RWPE2 (cell line): ENCODE results near the gene MASP2.
"Not testable (repeated sequence)": the region's sequence is repeated elsewhere in the genome, so short reads cannot be mapped to it uniquely, and the experiment has no call there.

ENCODE experiments used
- ATAC-seq: fragments of 200-7000 bp; cut with Tn5 transposase; 3 replicates; pipeline ENCODE4 v1.9.1; 2021; ENCODE audit warnings: low read depth
- DNase-seq: peaks from one replicate; pipeline ENCODE4 v3.0.0-alpha.2; 2020; ENCODE audit warnings: low spot score
- H3K27ac ChIP-seq: fragments of 450-650 bp; 2 replicates; pipeline ENCODE4 v1.5.1; 2017; ENCODE audit warnings: mild to moderate bottlenecking; ENCODE audit not compliant: poor library complexity, severe bottlenecking
- H3K27me3 ChIP-seq: fragments of 250-450 bp; sonication (Bioruptor Pico); 2 replicates; pipeline ENCODE4 v1.5.1; 2021; ENCODE audit warnings: mild to moderate bottlenecking, moderate library complexity; ENCODE audit not compliant: insufficient read depth, poor library complexity, severe bottlenecking
- H3K36me3 ChIP-seq: fragments of 250-450 bp; sonication (Bioruptor Pico); 2 replicates; pipeline ENCODE4 v1.5.1; 2020; ENCODE audit warnings: low read depth, mild to moderate bottlenecking, moderate library complexity
- H3K4me1 ChIP-seq: fragments of 250-450 bp; sonication (Bioruptor Pico); 2 replicates; pipeline ENCODE4 v1.5.1; 2021; ENCODE audit warnings: mild to moderate bottlenecking, moderate library complexity; ENCODE audit not compliant: insufficient read depth, poor library complexity, severe bottlenecking
- H3K4me3 ChIP-seq: fragments of 250-450 bp; sonication (Bioruptor Pico); 2 replicates; pipeline ENCODE4 v1.5.1; 2021; ENCODE audit warnings: mild to moderate bottlenecking, moderate library complexity; ENCODE audit not compliant: severe bottlenecking
- H3K9me3 ChIP-seq: fragments of 250-450 bp; sonication (Bioruptor Pico); 2 replicates; pipeline ENCODE4 v1.5.1; 2021; ENCODE audit warnings: mild to moderate bottlenecking, moderate library complexity; ENCODE audit not compliant: severe bottlenecking
- TF ChIP-seq, protein P1 (sequence below): fragments of 450-650 bp; IDR thresholded peaks from one replicate; pipeline ENCODE4 v1.5.1; 2017; ENCODE audit warnings: mild to moderate bottlenecking, moderate library complexity; ENCODE audit not compliant: poor library complexity, severe bottlenecking

The MASP2 gene

DNA sequence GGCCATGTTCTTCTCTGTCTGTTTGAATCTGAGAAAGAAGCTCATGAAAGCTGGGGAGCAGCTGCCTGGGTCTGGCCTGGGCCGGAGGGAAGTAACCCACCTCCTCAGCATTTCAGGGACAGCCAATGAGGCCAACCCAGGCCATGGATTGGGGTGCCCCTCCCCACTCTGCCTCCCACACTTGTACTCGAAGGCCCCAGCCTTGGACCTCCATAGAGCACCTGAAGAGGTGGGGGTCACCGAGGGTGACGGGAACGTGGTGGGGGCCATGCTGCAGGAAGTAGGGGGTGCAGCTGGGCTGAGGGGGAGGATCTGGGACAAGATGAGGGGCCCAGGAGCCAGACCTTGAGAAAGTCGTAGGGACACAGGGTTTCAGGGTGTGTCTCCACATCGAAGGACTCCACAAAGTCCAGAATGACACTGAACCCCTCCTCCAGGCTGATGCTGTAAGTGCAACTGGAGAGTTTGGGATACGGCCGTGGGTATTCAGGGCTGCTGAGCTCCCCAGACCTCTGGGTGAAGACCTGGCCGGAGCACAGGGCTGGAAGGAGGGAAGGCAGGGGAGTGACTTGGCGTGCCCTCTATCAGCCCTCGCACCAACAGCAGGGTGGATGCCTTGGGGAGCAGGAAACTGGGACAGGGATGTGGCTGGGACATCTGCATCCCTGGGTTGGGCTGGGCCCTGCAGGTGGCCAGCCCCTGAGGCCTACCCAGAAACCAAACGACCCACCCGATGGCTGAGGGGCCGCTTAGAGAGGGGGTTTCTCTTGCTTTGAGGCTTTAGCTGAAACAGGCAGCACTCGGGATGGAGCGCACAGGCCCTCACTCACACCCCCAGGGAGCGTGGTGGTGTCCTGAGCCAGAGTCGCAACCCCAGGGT lies 3.8 kb downstream of the MASP2 start:
- no peaks in the 10 kb centered on the region for H3K36me3 ChIP-seq
- TF ChIP-seq, protein P1, sequence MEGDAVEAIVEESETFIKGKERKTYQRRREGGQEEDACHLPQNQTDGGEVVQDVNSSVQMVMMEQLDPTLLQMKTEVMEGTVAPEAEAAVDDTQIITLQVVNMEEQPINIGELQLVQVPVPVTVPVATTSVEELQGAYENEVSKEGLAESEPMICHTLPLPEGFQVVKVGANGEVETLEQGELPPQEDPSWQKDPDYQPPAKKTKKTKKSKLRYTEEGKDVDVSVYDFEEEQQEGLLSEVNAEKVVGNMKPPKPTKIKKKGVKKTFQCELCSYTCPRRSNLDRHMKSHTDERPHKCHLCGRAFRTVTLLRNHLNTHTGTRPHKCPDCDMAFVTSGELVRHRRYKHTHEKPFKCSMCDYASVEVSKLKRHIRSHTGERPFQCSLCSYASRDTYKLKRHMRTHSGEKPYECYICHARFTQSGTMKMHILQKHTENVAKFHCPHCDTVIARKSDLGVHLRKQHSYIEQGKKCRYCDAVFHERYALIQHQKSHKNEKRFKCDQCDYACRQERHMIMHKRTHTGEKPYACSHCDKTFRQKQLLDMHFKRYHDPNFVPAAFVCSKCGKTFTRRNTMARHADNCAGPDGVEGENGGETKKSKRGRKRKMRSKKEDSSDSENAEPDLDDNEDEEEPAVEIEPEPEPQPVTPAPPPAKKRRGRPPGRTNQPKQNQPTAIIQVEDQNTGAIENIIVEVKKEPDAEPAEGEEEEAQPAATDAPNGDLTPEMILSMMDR, result no peak
- H3K27me3 ChIP-seq, result no peaks in the 10 kb centered on the region
- no peak for ATAC-seq
- H3K9me3 ChIP-seq, result no peaks in the 10 kb centered on the region
- no peaks in the 10 kb centered on the region for H3K4me1 ChIP-seq
- no peak overlapping the region for H3K4me3 ChIP-seq
- H3K27ac ChIP-seq, result no peak overlapping the region
- DNase-seq, result no peak

DNA sequence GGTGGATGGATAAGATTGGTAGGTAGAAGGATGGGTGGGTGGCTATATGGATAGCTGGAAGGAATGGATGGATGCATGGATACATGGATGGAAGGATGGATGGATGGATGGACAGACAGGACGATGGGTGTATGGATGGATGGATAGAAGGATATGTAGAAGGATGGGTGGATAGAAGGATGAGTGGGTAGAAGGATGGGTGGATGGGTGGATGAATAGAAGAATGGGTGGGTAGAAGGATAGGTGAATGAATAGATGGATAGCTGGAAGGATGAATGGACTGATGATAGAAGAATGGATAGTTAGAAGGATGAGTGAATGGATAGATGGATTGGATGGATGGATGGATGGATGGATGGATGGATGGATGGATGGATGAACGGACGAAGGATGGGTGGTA lies 5.0 kb downstream of the MASP2 start:
- DNase-seq, result no peak
- no peaks in the 10 kb centered on the region for H3K27me3 ChIP-seq
- no peaks in the 10 kb centered on the region for H3K4me1 ChIP-seq
- H3K4me3 ChIP-seq, result no peak overlapping the region
- no peak overlapping the region for H3K27ac ChIP-seq
- TF ChIP-seq, protein P1, result no peak
- H3K36me3 ChIP-seq, result no peaks in the 10 kb centered on the region
- no peaks in the 10 kb centered on the region for H3K9me3 ChIP-seq
- no peak for ATAC-seq

DNA sequence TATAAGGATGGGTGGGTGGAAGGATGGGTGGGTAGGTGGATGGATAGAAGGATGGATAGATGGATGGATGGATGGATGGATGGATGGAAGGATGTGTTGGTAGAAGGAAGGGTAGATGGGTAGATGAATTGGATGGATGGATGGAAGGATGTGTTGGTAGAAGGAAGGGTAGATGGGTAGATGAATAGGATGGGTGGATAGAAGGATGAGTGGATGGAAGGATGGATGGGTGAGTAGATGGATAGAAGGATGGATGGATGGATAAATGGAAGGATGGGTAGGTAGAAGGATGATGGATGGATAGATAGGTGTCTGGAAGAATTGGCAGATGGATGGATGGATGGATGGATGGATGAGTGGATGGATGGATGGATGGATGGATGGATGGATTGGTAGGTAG lies 6.0 kb downstream of the MASP2 start:
- DNase-seq (no peak), ATAC-seq (no peak)
- H3K27me3 ChIP-seq, result no peaks in the 10 kb centered on the region
- no peaks in the 10 kb centered on the region for H3K4me1 ChIP-seq
- H3K4me3 ChIP-seq, result no peak overlapping the region
- H3K9me3 ChIP-seq, result no peaks in the 10 kb centered on the region
- TF ChIP-seq, protein P1, result no peak
- H3K27ac ChIP-seq, result no peak overlapping the region
- no peaks in the 10 kb centered on the region for H3K36me3 ChIP-seq

DNA sequence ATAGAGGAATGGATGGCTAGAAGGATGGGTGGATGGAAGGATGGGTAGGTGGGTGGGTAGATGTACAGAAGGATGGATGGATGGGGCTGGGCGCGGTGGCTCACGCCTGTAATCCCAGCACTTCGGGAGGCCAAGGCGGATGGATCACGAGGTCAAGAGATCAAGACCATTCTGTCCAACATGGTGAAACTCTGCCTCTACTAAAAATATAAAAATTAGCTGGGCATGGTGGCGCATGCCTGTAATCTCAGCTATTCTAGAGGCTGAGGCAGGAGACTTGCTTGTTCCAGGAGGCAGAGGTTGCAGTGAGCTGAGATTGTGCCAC lies 7.0 kb downstream of the MASP2 start:
- not testable (repeated sequence) for H3K27ac ChIP-seq, DNase-seq, H3K4me1 ChIP-seq, H3K36me3 ChIP-seq, H3K4me3 ChIP-seq, H3K27me3 ChIP-seq, ATAC-seq, H3K9me3 ChIP-seq

DNA sequence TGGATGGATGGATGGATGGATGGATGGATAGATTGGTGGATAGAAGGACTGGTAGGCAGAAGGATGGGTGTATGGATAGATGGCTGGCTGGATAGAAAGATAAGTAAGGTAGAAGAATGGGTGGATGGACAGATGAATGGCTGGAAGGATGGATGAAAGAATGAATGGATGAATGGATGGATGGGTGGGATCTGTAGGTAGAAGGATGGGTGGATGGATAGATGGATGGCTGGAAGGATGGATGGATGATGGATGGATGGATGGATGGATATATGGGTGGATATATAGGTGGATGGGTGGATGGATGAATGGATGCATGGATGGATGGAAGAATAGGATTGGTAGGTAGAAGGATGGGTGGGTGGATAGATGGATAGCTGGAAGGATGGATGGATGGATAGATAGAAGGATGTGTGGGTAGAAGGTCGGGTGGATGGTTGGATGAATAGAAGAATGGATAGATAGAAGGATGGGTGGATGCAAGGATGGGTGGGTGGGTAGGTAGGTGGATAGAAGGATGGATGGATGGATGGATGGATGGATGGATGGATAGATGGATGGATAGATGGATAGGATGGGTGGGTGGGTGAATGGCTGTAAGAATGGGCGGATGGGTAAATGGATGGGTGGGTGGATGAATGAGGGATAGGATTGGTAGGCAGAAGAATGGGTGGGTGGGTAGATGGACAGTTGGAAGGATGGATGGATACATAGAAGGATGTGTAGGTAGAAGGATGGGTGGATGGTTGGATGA lies 7.5 kb downstream of the MASP2 start:
- H3K4me3 ChIP-seq, result no peak overlapping the region
- H3K4me1 ChIP-seq, result no peaks in the 10 kb centered on the region
- ATAC-seq, result no peak
- no peaks in the 10 kb centered on the region for H3K36me3 ChIP-seq
- H3K27me3 ChIP-seq, result no peaks in the 10 kb centered on the region
- H3K27ac ChIP-seq, result no peak overlapping the region
- TF ChIP-seq, protein P1, result no peak
- no peaks in the 10 kb centered on the region for H3K9me3 ChIP-seq
- no peak for DNase-seq
